HG03432 (cell line): ENCODE data around the gene SNTG2.
"Not testable (repeated sequence)": the region's sequence is repeated elsewhere in the genome, so short reads cannot be mapped to it uniquely, and the experiment has no call there.

Source experiments
- ATAC-seq: cut with Tn5 transposase; IDR thresholded peaks from one replicate; pipeline ENCODE4 v1.9.1; 2021; ENCODE audit warnings: mild to moderate bottlenecking, moderate library complexity; ENCODE audit not compliant: unreplicated experiment

The SNTG2 gene

GRCh38 chr2:1170241-1170640 is 219.6 kb downstream of the SNTG2 start:
- no peak for ATAC-seq

DNA sequence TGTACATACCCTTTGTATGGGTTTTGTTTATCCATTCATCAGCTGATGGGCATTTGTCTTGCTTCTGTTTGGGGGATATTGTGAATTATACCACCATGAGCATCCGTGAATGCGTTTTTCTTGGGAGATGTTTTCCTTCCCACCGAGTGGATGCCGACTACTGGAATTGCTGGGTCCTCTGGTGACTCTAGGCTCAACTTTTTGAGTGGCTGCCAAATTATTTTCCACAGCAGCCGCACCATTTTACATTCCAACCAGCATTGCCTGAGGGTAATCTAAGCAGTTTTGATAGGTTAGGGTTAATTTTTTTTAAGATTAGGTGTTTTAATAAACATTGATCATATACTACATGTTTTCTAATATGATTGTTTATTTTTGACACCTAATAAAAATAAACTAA is 220.1 kb downstream of the SNTG2 start:
- no peak for ATAC-seq

GRCh38 chr2:1173528-1173927 is 222.9 kb downstream of the SNTG2 start:
- ATAC-seq: no peak

- no peak for ATAC-seq
Measured at GRCh38 chr2:1181893-1182292, 231.2 kb downstream of the SNTG2 start.

DNA sequence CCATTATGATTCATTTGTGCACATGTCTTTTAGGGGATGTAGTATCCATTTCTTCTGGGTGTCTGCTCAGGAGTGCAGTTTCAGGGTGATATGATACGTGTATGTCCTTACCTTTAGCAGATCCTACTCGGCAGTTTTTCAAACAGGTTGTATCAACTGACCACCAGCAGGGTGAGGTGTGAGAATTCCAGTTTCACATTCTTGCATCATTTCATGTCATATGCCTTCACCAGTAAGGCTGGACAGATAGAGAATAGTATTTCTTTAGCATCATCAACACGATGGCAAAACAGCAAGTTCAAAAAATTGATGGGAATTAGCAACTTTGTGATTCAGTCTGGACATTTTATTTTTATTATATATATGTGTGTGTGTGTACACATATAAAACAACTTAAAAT is 232.7 kb downstream of the SNTG2 start:
- ATAC-seq: no peak

- ATAC-seq: no peak
Measured at GRCh38 chr2:1186421-1186820, 235.8 kb downstream of the SNTG2 start.

- no peak for ATAC-seq
Measured at GRCh38 chr2:1187189-1187588, 236.5 kb downstream of the SNTG2 start.

DNA sequence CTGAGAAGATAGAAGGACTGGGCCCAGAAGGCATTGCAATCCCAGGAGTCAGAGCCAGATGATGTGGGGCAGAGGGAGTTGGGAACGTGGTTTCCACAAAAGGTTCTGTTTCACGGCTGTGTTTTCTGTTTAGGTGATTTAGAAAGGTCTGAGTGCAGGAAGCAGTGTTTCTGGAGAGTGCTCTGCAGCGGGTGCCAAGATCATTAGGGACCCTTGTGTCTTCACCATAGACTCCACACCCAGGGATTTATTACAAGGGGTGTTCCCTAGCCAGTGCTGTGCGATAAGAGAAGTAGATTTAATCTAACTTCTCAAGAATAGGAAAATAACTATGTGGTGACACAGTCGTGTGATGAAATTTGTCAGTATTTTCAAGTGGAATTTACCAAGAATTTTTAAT is 241.5 kb downstream of the SNTG2 start:
- no peak for ATAC-seq

GRCh38 chr2:1193801-1194200 is 243.2 kb downstream of the SNTG2 start:
- ATAC-seq: no peak

GRCh38 chr2:1203772-1204171 is 253.1 kb downstream of the SNTG2 start:
- ATAC-seq: no peak

- ATAC-seq: no peak
Measured at GRCh38 chr2:1205853-1206252, 255.2 kb downstream of the SNTG2 start.

GRCh38 chr2:1207962-1208510 is 257.4 kb downstream of the SNTG2 start:
- no peak for ATAC-seq

DNA sequence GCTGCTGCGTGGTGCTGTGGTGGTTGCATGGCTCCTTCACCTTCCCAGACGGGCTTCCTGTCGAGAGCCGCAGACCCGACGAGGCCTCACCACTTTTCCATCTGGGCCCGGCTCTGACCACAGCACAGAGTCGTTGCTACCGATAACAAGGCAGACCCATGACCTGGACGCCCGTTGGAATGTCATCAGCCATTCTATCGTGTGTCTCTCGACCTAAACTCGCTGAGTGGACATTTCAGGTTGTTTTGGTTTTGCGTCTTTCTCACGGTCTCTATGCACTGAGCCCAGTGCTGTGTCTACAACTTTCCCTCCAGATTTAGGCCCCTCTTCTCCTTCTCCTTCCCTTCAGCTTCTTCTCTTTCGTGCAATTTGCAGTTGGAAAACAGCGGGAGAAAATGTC is 257.9 kb downstream of the SNTG2 start:
- ATAC-seq: no peak

GRCh38 chr2:1209246-1209645 is 258.6 kb downstream of the SNTG2 start:
- ATAC-seq: no peak

DNA sequence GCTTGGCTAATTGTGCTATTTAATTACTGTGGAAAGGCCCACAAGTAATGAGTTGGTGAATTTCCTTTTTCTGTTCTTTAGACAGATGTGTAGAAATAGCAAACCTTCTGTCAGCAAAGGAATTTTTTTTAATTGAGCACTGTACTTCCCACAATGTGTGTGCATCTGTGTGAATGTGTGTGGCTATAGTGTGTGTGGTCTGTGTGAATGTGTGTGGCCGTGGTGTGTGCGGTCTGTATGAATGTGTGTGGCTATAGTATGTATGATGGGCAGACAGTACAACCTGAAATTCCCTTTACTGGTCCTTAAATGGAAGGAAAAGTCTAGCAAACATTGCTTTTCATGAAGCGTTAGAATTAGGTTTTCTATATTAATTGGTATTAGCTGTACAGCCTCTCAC is 259.1 kb downstream of the SNTG2 start:
- ATAC-seq: no peak

GRCh38 chr2:1210352-1210751 is 259.7 kb downstream of the SNTG2 start:
- ATAC-seq: no peak

GRCh38 chr2:1219901-1220573 is 269.4 kb downstream of the SNTG2 start:
- no peak for ATAC-seq

- no peak for ATAC-seq
Measured at GRCh38 chr2:1222056-1222455, 271.4 kb downstream of the SNTG2 start.

DNA sequence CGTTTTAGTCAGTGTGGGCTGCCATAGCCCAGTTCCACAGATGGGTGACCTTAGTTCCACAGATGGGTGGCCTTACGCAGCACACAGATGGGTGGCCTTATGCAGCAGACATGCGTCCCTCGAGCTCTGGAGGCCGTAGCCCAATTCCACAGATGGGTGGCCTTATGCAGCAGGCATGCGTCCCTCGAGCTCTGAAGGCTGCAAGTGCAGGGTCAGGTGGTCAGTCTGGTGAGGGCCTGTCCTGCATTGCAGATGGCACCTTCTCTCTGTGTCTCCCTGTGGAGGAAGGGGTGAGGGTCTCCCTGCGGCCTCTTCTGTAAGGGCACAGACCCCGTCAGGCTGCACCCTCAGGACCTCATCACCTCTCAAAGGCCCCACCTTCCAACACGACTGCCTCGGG is 273.1 kb downstream of the SNTG2 start:
- ATAC-seq: no peak

DNA sequence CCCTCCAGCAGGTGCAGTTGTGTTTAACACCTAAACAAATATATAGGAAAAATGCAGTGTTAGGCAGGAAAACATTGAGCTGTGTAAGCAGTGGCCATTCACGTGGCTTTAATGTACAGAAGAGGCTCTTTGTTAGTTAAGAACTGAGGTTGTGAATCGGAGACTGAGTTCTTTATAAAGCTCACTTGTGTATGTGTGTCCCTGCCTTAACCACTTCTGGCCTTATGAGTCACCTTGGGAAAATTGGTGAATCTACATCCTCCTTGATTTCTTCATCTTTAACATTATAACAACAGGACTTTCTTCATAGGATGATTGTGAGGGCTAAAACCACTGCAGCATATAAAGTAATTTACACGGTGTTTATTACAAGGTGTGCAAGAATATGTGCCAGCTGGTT is 274.3 kb downstream of the SNTG2 start:
- no peak for ATAC-seq

DNA sequence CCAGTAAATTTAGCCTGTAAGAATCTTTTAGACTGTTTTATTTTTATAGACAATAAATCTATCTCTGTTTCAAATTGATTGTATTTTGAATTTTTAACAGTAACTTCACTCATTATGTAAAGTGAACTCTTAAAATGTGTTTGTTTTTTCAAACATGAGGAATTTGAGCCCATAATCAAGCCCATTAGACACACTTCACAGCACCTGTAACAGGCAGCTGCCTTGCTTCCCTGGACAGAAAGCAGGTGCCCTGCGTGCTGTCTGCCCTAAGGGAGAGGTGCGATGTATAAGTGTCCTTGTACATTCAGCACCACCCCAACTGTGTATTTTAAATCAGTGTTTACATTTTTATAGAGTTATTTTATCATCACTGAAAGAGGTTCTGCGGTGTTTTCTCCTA is 276.1 kb downstream of the SNTG2 start:
- no peak for ATAC-seq

DNA sequence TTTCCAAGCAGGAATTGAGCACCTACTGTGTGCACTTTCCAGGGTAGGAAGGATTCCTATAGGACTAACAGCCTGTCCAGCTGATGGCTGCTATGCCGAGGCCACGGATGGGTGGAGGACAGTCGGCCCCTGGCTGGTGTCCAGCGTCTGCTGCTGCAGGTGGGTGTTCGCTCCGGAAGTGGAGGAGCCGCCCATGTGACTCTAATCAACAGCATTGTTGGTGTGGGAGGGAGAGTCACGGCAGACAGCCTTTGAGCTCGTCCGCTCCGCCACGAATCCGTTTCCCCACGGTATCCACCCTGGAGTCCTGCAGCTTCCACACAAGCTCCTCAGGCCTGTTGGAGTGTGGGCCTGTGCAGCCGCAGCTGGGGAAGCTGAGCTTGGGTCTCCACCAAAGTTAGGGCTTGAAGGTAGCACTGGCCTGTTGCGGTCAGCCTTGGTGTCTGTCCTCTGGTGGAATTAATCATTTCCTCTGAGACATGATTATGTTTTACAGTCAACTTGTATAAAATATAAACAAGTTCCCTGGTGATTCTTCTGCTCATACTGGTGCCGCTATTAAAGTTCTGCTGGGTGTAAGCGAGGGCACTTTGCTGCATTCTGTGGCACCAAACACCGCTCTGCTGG is 276.7 kb downstream of the SNTG2 start:
- ATAC-seq: no peak

DNA sequence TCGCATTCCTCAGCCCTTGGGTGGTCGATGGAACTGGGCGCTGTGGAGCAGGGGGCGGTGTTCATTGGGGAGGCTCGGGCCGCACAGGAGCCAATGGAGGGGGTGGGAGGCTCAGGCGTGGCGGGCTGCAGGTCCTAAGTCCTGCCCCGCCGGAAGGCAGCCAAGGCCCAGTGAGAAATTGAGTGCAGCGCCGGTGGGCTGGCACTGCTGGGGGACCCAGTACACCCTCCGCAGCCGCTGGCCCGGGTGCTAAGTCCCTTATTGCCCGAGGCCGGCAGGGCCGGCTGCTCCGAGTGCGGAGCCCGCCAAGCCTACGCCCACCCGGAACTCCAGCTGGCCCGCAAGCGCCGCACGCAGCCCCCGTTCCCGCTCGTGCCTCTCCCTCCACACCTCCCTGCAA is 278.9 kb downstream of the SNTG2 start:
- ATAC-seq: not testable (repeated sequence)
